Activated T-helper 2 cell treated with anti-CD3 and anti-CD28 coated beads, Interferon-gamma antibody, Interleukin-2, Interleukin-4, amounts not matched to agents 10 μg/mL and 5 μg/mL and 100 μg/mL, durations not matched to agents 14 hours and 24 hours and 36 hours (primary cell): ENCODE results near the gene CMC1. TPM values are rescaled to one million over a fixed set of nuclear protein-coding genes. Genes with fewer than 3 reads are reported as not detected.
"Not testable (repeated sequence)": the region's sequence is repeated elsewhere in the genome, so short reads cannot be mapped to it uniquely, and the experiment has no call there.

Experiments
- DNase-seq: peaks from one replicate; pipeline ENCODE4 v3.0.0; 2021; ENCODE audit warnings: low spot score
- H3K27ac Mint-ChIP-seq: one replicate; pipeline ENCODE4 v1.8.0; 2021; ENCODE audit warnings: mixed read lengths
- H3K27me3 Mint-ChIP-seq: one replicate; pipeline ENCODE4 v1.8.0; 2021; ENCODE audit warnings: low read depth, mixed read lengths
- H3K36me3 Mint-ChIP-seq: one replicate; pipeline ENCODE4 v1.8.0; 2021; ENCODE audit warnings: low read depth, mixed read lengths
- H3K4me1 Mint-ChIP-seq: one replicate; pipeline ENCODE4 v1.8.0; 2021; ENCODE audit warnings: low read depth, mixed read lengths
- H3K4me3 Mint-ChIP-seq: one replicate; pipeline ENCODE4 v1.8.0; 2021; ENCODE audit warnings: low read depth, mild to moderate bottlenecking, moderate library complexity, mixed read lengths
- H3K9me3 Mint-ChIP-seq: one replicate; pipeline ENCODE4 v1.8.0; 2021; ENCODE audit warnings: mixed read lengths
- intact Hi-C: fragments of 100-400 bp; cut with micrococcal nuclease; formaldehyde crosslinking; loops from one replicate; pipeline ENCODE4 v1.15.1; 2023
- total RNA-seq: library from RNA; stranded (reverse); gene quantifications from 2 replicates; pipeline ENCODE4 v1.2.3, GENCODE V29; 2022

Gene CMC1, protein sequence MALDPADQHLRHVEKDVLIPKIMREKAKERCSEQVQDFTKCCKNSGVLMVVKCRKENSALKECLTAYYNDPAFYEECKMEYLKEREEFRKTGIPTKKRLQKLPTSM
- 20.6 and 23.5 TPM in 2 replicates for total RNA-seq

- Mint-ChIP-seq H3K27ac (peak within 1 kb of the TSS; percentile 93), H3K4me1 (peaks cover 38% of the 10 kb centered on the region), H3K9me3 (peaks cover 4% of the 10 kb centered on the region), H3K4me3 (peak within 1 kb of the TSS; percentile 89), H3K27me3 (no peaks in the 10 kb centered on the region), H3K36me3 (peaks cover 21% of the 10 kb centered on the region)
- intact Hi-C loops, result loop anchor here (1.0 to 10.0 kb wide), 7 partner anchors 85 to 649 kb away; partner anchors contain the start of gene EOMES
- peak; percentile 86 for DNase-seq
These were observed at the start of gene CMC1 for GRCh38 chr3:28241221-28242160. TSS of gene CMC1 (plus strand) at chr3:28241619. CDS start at chr3:28241794, 175 bp downstream.

DNA sequence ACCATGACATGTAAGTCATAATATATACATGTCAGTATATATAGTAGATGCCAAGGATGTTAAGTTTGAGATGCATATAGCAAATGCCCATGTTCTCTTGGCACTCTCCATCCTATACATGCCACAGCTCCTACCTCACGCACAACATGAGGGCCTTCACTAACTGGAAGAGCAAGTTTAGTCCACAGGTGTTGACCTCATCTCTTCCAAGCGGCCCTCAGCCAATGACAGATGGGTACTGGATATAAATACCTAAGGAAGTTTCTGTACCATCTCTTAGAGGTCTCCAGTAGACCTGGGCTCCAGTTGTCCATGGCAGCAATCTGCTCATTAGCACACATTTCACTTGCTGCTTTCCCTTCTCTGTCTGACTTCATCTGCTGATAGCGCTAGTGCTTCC, 43.3 kb upstream of the CMC1 start:
- H3K4me1 Mint-ChIP-seq, result no peaks in the 10 kb centered on the region
- H3K27ac Mint-ChIP-seq, result no peak overlapping the region
- no peak overlapping the region for H3K4me3 Mint-ChIP-seq
- no peaks in the 10 kb centered on the region for H3K27me3 Mint-ChIP-seq
- intact Hi-C loops, result no loop called here
- DNase-seq, result no peak
- H3K9me3 Mint-ChIP-seq, result no peaks in the 10 kb centered on the region
- no peaks in the 10 kb centered on the region for H3K36me3 Mint-ChIP-seq

GRCh38 chr3:28198974-28199373, 42.4 kb upstream of the CMC1 start:
- H3K4me1 Mint-ChIP-seq, result no peaks in the 10 kb centered on the region
- H3K36me3 Mint-ChIP-seq, result no peaks in the 10 kb centered on the region
- H3K9me3 Mint-ChIP-seq, result no peaks in the 10 kb centered on the region
- DNase-seq, result no peak
- no peaks in the 10 kb centered on the region for H3K27me3 Mint-ChIP-seq
- no peak overlapping the region for H3K4me3 Mint-ChIP-seq
- H3K27ac Mint-ChIP-seq, result no peak overlapping the region
- intact Hi-C loops, result no loop called here

DNA sequence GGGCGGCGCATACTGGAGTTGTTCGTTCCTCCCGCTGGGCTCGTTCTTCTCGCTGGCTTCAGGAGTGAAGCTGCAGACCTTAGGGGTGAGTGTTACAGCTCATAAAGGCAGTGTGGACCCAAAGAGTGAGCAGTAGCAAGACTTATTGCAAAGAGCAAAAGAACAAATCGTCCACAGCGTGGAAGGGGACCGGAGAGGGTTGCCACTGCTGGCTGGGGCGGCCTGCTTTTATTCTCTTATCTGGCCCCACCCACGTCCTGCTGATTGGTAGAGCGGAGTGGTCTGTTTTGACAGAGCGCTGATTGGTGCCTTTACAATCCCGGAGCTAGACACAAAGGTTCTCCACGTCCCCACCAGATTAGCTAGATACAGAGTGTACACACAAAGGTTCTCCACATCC, 41.8 kb upstream of the CMC1 start:
- H3K4me1 Mint-ChIP-seq, intact Hi-C loops, H3K27ac Mint-ChIP-seq, H3K4me3 Mint-ChIP-seq, DNase-seq, H3K27me3 Mint-ChIP-seq, H3K9me3 Mint-ChIP-seq, H3K36me3 Mint-ChIP-seq: not testable (repeated sequence)

GRCh38 chr3:28200366-28200848, 41.0 kb upstream of the CMC1 start:
- H3K36me3 Mint-ChIP-seq, H3K27ac Mint-ChIP-seq, H3K4me3 Mint-ChIP-seq, DNase-seq, H3K9me3 Mint-ChIP-seq, H3K4me1 Mint-ChIP-seq, H3K27me3 Mint-ChIP-seq, intact Hi-C loops: not testable (repeated sequence)

- Mint-ChIP-seq H3K4me1 (peaks cover 16% of the 10 kb centered on the region), H3K36me3 (peaks cover 2% of the 10 kb centered on the region), H3K9me3 (no peaks in the 10 kb centered on the region), H3K27me3 (no peaks in the 10 kb centered on the region), H3K27ac (no peak overlapping the region), H3K4me3 (no peak overlapping the region)
- no peak for DNase-seq
- intact Hi-C loops, result no loop called here
These were observed 34.9 kb upstream of the CMC1 start for GRCh38 chr3:28206479-28206878.

- H3K36me3 Mint-ChIP-seq, result peaks cover 2% of the 10 kb centered on the region
- no peak overlapping the region for H3K27ac Mint-ChIP-seq
- no peak for DNase-seq
- no peak overlapping the region for H3K4me3 Mint-ChIP-seq
- no peaks in the 10 kb centered on the region for H3K27me3 Mint-ChIP-seq
- peaks cover 19% of the 10 kb centered on the region for H3K4me1 Mint-ChIP-seq
- H3K9me3 Mint-ChIP-seq, result no peaks in the 10 kb centered on the region
- intact Hi-C loops, result no loop called here
These were observed 34.3 kb upstream of the CMC1 start for GRCh38 chr3:28207000-28207733.

GRCh38 chr3:28210968-28211713, 30.3 kb upstream of the CMC1 start:
- intact Hi-C loops, result loop anchor here (10.0 kb wide), 1 partner anchor 286 kb away; no protein-coding TSS in a partner anchor
- DNase-seq, result no peak
- H3K4me3 Mint-ChIP-seq, result no peak overlapping the region
- peaks cover 36% of the 10 kb centered on the region for H3K36me3 Mint-ChIP-seq
- H3K27me3 Mint-ChIP-seq, result no peaks in the 10 kb centered on the region
- H3K27ac Mint-ChIP-seq, result no peak overlapping the region
- H3K9me3 Mint-ChIP-seq, result peaks cover 38% of the 10 kb centered on the region
- H3K4me1 Mint-ChIP-seq, result peaks cover 21% of the 10 kb centered on the region

GRCh38 chr3:28212681-28213080, 28.7 kb upstream of the CMC1 start:
- peaks cover 50% of the 10 kb centered on the region for H3K9me3 Mint-ChIP-seq
- H3K27me3 Mint-ChIP-seq, result no peaks in the 10 kb centered on the region
- peaks cover 21% of the 10 kb centered on the region for H3K4me1 Mint-ChIP-seq
- no peak overlapping the region for H3K27ac Mint-ChIP-seq
- intact Hi-C loops, result loop anchor here (10.0 kb wide), 1 partner anchor 288 kb away; no protein-coding TSS in a partner anchor
- DNase-seq, result no peak
- H3K36me3 Mint-ChIP-seq, result peaks cover 48% of the 10 kb centered on the region
- H3K4me3 Mint-ChIP-seq, result no peak overlapping the region

DNA sequence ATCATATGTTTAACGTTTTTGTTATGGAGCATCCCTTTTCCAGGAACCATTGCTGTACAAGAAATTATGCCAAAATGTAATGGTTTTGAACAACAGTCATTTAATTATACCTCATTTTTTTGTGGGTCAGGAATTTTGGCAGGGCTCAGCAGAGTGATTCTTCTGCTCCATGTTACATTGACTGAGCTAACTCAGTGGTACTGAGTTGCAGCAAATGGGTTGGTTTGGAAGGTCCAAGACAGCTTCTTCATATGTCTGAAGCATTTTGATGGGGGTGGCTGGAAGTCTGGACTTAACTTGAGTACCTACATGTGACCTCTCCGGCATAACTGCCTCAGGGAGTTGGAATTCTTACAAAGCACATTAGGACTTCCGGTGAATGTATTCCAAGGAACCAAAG, 26.0 kb upstream of the CMC1 start:
- H3K27me3 Mint-ChIP-seq, result no peaks in the 10 kb centered on the region
- peaks cover 57% of the 10 kb centered on the region for H3K36me3 Mint-ChIP-seq
- H3K4me3 Mint-ChIP-seq, result no peak overlapping the region
- H3K4me1 Mint-ChIP-seq, result peaks cover 28% of the 10 kb centered on the region
- no peak for DNase-seq
- H3K27ac Mint-ChIP-seq, result no peak overlapping the region
- peaks cover 77% of the 10 kb centered on the region for H3K9me3 Mint-ChIP-seq
- intact Hi-C loops, result loop anchor here (10.0 kb wide), 1 partner anchor 291 kb away; no protein-coding TSS in a partner anchor

DNA sequence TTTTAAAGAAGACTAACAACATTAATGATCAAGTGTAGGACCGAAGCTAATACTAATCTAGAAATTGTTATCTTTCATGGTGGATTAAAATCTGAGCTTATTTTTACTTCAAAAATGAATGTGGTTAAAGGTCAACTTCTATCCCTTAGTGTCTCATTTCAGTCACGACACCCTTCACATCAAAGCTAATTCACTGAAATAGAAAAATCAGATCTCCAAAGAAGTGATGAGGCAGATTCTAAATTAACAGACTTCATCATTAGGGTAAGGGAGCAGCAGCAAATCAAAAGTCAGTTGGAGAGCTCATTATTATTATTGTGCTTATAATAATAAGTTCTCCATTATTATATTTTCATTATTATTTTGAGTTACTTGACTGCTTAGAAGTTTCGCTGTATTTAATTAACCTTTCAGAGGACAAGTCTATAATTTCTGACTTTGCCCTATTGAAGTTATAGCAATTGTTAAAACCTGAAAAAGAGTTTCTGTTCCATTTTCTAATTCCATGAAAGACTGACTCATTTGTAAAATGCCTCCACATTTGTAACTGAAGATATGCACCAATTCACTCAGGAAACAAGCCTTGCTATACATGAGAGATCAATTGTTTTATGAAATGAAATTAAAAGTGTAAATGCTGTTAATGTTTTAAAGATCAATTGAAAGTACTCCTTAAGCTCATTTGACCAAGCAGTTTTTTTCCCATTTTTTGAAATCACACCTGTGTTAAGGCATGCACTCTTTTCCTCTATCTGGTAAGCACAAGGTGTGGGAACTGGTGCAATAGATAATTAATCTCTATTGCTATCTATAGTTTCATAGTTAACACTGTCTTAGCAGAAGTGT, 23.1 kb upstream of the CMC1 start:
- no peaks in the 10 kb centered on the region for H3K27me3 Mint-ChIP-seq
- H3K4me1 Mint-ChIP-seq, result peaks cover 17% of the 10 kb centered on the region
- H3K4me3 Mint-ChIP-seq, result no peak overlapping the region
- peak overlapping the region; percentile 64 for H3K27ac Mint-ChIP-seq
- DNase-seq, result no peak
- intact Hi-C loops, result loop anchor here (1.0 to 10.0 kb wide), 2 partner anchors 108 to 293 kb away; no protein-coding TSS in a partner anchor
- H3K36me3 Mint-ChIP-seq, result peaks cover 54% of the 10 kb centered on the region
- H3K9me3 Mint-ChIP-seq, result peaks cover 73% of the 10 kb centered on the region
